ENCODE results near the gene SMAD2. TPM values are rescaled to one million over a fixed set of nuclear protein-coding genes. Genes with fewer than 3 reads are reported as not detected.
A peak's percentile ranks its signal among the peaks of the same experiment; 100 is the strongest.

Gene SMAD2
- total RNA-seq, 6 experiments from 2014 or later = 31.2 to 46.1 (median 36.0) TPM

GRCh38 chr18:47935321-47936055, 5.0 kb upstream of the SMAD2 start:
- DNase-seq (no peak), ATAC-seq (no peak)
- H3K27me3 ChIP-seq = no peaks in the 10 kb centered on the region
- H3K36me3 ChIP-seq = no peaks in the 10 kb centered on the region
- 40% methylated on average over 1 of the region's 1 CpG for WGBS (ENCODE audit: insufficient coverage, low coverage, low lambda C conversion rate, missing lambda C conversion rate)
- TF ChIP-seq POLR2A (IDR thresholded peaks at IDR 0.05) (no peak), CTCF (IDR thresholded peaks at IDR 0.05) (no peak)
- intact Hi-C loops (cut with DNase I) = no loop called here
- H3K9me3 ChIP-seq = no peaks in the 10 kb centered on the region
- no peak overlapping the region for H3K4me3 ChIP-seq
- H3K27ac ChIP-seq = no peak overlapping the region
- H3K4me1 ChIP-seq = peaks cover 0 to 4% (median 0%) of the 10 kb centered on the region in 4 donors

DNA sequence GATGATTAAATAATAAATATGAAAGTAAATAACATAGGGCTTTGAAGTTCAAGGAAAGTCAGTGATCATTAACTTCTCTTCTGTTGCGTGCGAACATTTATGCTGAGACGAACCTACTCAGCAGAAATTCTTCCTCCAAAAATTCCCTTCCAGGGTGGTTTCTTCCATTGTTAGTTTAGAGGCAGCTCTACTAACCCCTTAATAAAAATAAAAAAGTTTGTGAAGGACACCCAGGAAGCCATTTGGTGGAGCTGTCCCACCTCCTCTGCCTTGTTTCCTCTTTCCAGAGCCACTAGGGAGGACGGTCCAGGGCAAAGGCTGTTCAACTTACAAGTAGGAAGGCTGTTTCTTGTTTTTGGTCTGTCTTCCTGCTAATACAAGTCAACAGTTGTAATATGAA, 2.1 kb upstream of the SMAD2 start:
- Histone ChIP-seq H3K36me3 (no peaks in the 10 kb centered on the region), H3K4me1 (peaks cover 0 to 21% (median 6%) of the 10 kb centered on the region in 4 donors), H3K9me3 (no peaks in the 10 kb centered on the region), H3K27ac (no peak overlapping the region), H3K27me3 (no peaks in the 10 kb centered on the region), H3K4me3 (no peak overlapping the region)
- 45% methylated on average over 4 of the region's 4 CpGs for WGBS (ENCODE audit: insufficient coverage, low coverage, low lambda C conversion rate, missing lambda C conversion rate)
- DNase-seq (no peak), ATAC-seq (no peak)
- intact Hi-C loops (cut with DNase I) = no loop called here
- no peak for TF ChIP-seq POLR2A (IDR thresholded peaks at IDR 0.05)
- TF ChIP-seq CTCF (IDR thresholded peaks at IDR 0.05) = no peak

GRCh38 chr18:47932190-47932589, 1.7 kb upstream of the SMAD2 start:
- no peak for TF ChIP-seq POLR2A (IDR thresholded peaks at IDR 0.05)
- no peak for TF ChIP-seq CTCF (IDR thresholded peaks at IDR 0.05)
- no peak overlapping the region for H3K27ac ChIP-seq
- DNase-seq (no peak), ATAC-seq (no peak)
- H3K4me3 ChIP-seq = no peak overlapping the region
- no peaks in the 10 kb centered on the region for H3K36me3 ChIP-seq
- no peaks in the 10 kb centered on the region for H3K9me3 ChIP-seq
- intact Hi-C loops (cut with DNase I) = no loop called here
- 73% methylated on average over 9 of the region's 10 CpGs for WGBS (ENCODE audit: insufficient coverage, low coverage, low lambda C conversion rate, missing lambda C conversion rate)
- peaks cover 0 to 21% (median 8%) of the 10 kb centered on the region in 4 donors for H3K4me1 ChIP-seq
- H3K27me3 ChIP-seq = no peaks in the 10 kb centered on the region

DNA sequence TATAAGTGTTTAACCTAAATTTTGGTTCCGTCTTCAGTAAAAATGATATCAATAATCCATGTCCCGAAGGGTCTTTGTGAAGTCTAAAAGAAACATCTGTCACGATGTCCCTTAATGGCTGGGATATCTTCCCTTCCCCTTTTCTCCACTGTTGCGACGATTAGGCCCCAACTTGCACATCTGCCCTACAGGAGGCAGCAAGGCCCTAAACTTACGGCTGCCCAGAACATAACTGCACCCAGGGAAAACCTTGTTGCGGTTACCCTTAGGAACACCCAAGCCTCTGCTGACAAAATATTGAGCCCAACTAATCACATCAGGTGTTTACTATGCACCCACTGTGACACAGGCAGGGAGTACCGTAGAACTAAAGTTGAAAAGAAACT, 1.3 kb upstream of the SMAD2 start:
- Histone ChIP-seq H3K27ac (peak overlapping the region; percentile 90 to 97 (median 96)), H3K9me3 (no peaks in the 10 kb centered on the region), H3K4me3 (peak overlapping the region; percentile 59 to 87 (median 80)), H3K4me1 (peaks cover 0 to 21% (median 9%) of the 10 kb centered on the region in 4 donors), H3K27me3 (no peaks in the 10 kb centered on the region), H3K36me3 (no peaks in the 10 kb centered on the region)
- no peak for ATAC-seq
- no peak for DNase-seq
- TF ChIP-seq POLR2A (IDR thresholded peaks at IDR 0.05) (no peak), CTCF (IDR thresholded peaks at IDR 0.05) (peak in 1 of 4 donors; percentile 9)
- intact Hi-C loops (cut with DNase I) = no loop called here
- WGBS (ENCODE audit: insufficient coverage, low coverage, low lambda C conversion rate, missing lambda C conversion rate) = 58% methylated on average over 6 of the region's 8 CpGs

Measured in right lobe of liver (tissue), 6 donors.